Esophagus mucosa (tissue), 1 donor: ENCODE data around the gene NXPH1. TPM values are rescaled to one million over a fixed set of nuclear protein-coding genes. Genes with fewer than 3 reads are reported as not detected.

Experiments
- ATAC-seq: fragments of 200-7000 bp; cut with Tn5 transposase; one replicate; pipeline ENCODE4 v1.9.1; 2020
- total RNA-seq: library from RNA; stranded (reverse); gene quantifications from one replicate; pipeline ENCODE4 v1.2.4, GENCODE V29; 2023
- donor health status: DM: yes; HTN: yes; CAD: no.

The NXPH1 gene
- total RNA-seq, 1 donor from 2014 or later: not detected

GRCh38 chr7:8507566-8507965, 74.2 kb downstream of the NXPH1 start:
- ATAC-seq: no peak

DNA sequence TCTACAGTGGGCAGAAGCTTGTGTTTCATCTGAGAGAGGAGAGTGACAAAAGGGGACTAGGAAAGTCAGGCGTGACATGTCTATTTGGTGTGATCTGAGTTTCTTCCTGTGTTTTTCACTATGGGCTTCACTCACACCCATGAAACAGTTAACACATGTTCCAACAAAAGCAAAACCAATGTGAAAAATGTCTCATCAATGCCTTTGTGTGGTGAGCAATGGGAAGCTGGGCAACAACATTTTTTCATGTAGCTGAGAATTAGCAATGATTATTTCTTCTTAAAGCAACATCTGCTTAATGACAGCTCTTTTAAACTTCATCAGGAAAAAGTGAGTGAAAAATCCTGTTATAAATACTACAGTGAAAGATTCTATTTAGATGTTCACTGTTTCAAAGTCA, 76.2 kb downstream of the NXPH1 start:
- no peak for ATAC-seq

GRCh38 chr7:8511855-8512254, 78.4 kb downstream of the NXPH1 start:
- ATAC-seq: no peak

DNA sequence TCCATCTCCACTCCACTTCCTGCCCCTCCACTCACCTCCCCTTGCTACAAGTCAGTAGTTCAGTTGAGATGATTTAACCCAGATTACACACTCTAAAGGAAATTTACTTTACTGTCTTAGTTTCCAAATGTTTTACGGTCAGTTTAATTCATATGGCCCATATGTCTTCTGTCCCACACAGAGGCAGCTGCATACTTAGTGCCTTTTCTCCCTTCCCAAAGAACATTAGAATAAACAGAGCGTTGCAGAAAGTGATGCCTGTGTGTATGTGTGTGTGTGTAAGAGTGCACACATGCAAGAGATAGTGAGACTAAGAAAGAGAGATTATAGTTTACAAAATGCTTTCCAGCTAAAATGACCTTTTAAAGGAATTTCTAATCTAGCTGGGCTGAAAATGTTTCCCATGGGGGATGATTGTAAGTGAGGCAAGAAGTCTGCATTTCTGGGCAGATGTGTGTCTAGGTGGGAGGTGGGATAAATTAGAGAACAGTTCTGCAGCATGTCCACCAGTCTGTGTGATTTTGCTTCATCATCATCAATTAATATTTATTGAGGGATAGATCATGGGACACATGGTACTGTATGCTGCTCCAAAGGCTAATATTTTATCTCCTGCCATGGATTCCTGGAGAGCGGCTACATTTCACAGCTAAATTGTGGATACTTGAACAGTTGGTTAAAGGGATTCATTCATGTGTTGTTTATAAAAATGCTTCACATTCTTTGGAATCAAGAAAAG, 81.5 kb downstream of the NXPH1 start:
- ATAC-seq: no peak

DNA sequence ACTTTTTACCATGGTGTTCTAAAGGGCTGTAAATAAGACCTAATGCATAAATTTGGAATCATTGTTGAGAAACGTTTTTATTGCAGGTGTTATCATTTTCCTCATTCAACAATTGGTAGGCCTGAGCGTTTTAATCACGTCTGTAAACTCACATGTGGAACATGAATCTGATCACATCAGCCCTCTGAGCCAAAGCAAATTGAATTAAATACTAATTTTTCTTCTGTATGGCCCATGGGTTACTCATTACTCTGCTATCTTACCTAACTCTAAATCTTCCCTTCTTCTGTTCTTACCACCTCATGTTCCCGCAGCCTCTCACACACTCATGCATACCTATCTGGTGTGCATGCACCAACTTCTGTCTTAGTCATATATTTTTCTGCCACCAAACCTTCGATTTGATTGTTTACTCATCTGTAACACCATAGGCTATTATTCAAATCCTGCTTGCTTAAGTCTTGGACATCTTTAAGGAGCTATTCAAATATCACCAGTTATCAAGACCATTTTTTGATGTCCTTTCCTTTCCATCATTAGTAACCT, 82.3 kb downstream of the NXPH1 start:
- ATAC-seq: no peak

DNA sequence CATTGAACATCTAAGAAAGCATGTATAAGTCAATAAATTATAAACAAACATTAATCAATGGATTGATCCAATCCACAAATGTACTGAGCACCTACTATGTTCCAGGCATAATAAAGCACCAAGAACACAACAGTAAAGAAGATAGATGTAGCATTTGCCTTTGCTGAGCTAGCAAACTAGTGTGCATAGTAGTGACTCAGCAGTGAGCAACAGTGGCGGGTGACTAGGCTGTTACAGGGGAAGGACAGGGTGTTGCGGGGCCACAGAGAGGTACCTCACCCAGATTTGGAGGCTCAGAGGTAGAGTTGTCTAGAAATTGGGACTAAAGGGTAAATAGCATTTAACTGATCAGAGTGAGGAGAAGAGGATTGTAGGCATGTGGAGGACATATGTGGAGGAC, 83.6 kb downstream of the NXPH1 start:
- no peak for ATAC-seq

GRCh38 chr7:8528311-8528710, 94.9 kb downstream of the NXPH1 start:
- ATAC-seq: no peak

DNA sequence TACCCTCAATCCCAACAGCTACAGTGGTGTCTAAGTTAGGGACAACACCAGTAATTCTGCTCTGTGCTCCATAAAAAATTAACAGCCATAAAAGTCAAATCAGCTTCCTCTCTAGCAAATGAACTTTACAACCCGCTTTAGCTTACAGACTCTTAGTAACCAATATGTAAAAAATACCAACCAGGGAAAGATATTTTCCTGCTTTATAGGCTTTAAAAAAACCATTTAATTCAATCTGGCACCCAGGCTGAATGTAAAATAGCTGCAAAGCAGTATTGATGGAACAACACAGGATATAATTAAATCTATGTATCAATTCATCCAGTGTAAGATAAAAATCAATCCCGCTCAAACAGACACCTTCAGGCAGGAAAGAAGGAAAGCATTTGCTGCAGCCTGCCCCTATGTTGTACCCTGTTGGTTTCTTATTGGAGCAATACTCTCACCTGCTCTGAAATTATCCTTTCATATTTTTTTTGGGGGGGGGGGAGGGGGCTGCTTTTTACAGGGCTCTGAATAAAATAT, 98.6 kb downstream of the NXPH1 start:
- ATAC-seq: no peak

- no peak for ATAC-seq
These were observed 103.0 kb downstream of the NXPH1 start for GRCh38 chr7:8536431-8536830.

- no peak for ATAC-seq
These were observed 115.6 kb downstream of the NXPH1 start for GRCh38 chr7:8549046-8549445.

GRCh38 chr7:8560501-8560900, 127.1 kb downstream of the NXPH1 start:
- no peak for ATAC-seq

DNA sequence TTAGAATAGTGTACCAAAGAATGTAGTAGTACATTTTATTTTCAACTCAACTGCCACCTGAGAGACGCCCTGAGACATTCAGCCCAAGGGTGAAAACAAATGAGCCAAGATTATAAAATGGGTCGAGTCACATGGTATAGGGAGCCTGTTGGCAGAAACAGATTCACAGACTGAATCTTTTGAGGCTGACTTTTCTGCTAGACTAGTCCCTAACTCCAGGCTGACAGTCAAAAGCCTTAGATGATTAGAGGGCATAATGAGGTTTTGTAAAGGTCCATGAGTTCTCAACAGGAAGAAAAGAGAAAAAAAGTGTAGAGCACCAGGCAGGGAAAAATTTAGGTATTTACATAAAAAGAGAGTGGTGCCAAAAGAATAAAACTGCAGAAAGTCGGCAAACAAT, 128.0 kb downstream of the NXPH1 start:
- no peak for ATAC-seq

DNA sequence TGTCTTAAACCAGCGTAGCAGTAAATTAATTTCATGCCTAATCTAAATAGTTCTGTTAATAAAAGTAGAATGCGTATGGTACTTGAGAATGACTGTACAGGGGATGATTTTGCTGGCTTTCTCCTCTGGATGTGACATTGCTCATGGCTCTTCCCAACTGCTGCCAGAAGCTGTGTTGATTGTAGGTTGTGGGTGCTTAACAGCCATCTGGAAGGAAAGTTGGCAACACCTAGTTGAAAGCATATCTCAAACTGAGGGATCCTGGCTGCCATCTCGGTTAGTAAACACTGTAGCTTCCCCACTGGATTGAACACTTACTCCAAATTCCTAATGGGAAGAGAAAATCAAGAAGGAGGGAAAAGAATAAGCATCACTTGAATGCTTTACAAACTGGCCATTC, 130.9 kb downstream of the NXPH1 start:
- no peak for ATAC-seq

- ATAC-seq: no peak
These were observed 132.6 kb downstream of the NXPH1 start for GRCh38 chr7:8566016-8566415.

- ATAC-seq: no peak
These were observed 134.2 kb downstream of the NXPH1 start for GRCh38 chr7:8567626-8568025.

- ATAC-seq: no peak
These were observed 146.3 kb downstream of the NXPH1 start for GRCh38 chr7:8579661-8580194.

DNA sequence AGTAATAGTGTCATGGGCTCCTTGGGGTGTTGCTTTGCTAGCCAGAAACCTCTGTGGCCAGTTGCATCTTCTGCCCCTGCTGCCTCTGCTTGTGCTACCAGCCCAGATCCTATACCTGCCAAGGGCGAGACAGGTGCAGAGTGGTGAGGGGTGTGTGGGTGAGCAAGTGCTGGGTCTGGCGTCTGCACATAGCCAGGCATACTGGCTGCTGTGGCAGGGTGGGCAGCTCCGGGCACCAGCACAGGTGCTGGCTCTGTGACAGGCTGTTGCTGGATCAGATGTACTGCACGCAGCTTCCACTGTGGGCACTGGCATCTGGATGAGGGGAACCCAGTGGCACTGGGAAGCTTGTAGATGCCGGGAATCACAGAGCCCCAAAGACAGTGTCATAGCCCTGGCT, 148.4 kb downstream of the NXPH1 start:
- no peak for ATAC-seq

GRCh38 chr7:8582728-8583127, 149.3 kb downstream of the NXPH1 start:
- ATAC-seq: no peak

- no peak for ATAC-seq
These were observed 152.2 kb downstream of the NXPH1 start for GRCh38 chr7:8585591-8585990.

- ATAC-seq: no peak
These were observed 156.8 kb downstream of the NXPH1 start for GRCh38 chr7:8590225-8590624.

DNA sequence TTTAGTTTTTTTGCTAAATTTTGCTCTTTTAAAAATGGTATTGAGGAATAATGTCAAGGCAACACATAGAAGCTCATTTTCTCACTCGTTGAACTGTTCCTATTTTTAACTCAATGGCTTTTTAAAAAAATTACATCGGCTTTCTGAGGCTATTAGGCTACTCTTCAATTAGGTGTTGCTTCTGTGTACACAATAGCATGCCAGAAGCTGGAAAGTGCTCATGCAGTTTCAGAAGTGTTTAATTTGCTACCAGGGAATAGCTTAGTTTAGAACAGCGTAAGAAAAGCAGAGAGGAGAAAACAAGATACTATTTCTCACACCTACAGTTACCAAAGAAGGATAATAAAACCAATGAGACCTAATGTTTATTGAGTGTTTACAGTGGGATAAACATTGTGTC, 157.4 kb downstream of the NXPH1 start:
- no peak for ATAC-seq

DNA sequence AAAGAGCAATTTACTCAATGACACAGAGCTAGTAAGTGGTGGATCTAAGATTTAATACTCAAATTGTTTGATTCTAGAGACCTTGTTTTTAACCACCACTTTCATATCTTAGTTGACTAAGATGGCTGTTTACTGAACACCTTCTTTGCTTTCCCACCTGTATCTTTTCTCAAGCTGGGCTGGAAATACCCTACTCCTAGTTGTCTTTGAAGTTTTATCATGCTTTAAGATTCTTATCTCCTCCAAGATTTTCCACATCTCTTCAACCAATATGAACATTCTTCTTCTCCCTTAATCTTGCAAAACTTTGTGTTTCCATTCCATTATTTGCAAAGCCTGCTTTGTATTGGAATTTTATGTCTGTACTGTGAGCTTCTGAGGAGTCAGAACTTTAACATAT, 157.9 kb downstream of the NXPH1 start:
- ATAC-seq: no peak

- no peak for ATAC-seq
These were observed 158.8 kb downstream of the NXPH1 start for GRCh38 chr7:8592167-8592566.

GRCh38 chr7:8594115-8594514, 160.7 kb downstream of the NXPH1 start:
- no peak for ATAC-seq
